HepG2 (cell line): ENCODE data around the gene STIP1. TPM values are rescaled to one million over a fixed set of nuclear protein-coding genes. Genes with fewer than 3 reads are reported as not detected.
A peak's percentile ranks its signal among the peaks of the same experiment; 100 is the strongest.

Experiments used
- ATAC-seq: fragments of 200-7000 bp; cut with Tn5 transposase; 3 replicates; pipeline ENCODE4 v1.9.1; 2020; ENCODE audit warnings: mild to moderate bottlenecking, moderate library complexity
- BruUV-seq: library from RNA; stranded (reverse); fragments of 400-500 nt; replicated peaks from 2 replicates; lab custom pipeline; 2021; lab: Mats Ljungman, UMichigan
- CTCF ChIA-PET: fragments of 300-600 bp; formaldehyde crosslinking; extraction: SDS; loops from one replicate; lab custom pipeline; 2021; ENCODE audit warnings: low total read pairs, inconsistent platforms, low intra/inter-chr PET ratio; lab: Yijun Ruan, JAX
- POLR2A ChIA-PET: fragments of 350-600 bp; sonication (Branson Sonifier 250); formaldehyde crosslinking; loops from one replicate; lab custom pipeline; 2020; ENCODE audit warnings: antibody characterized with exemption, inconsistent platforms; lab: Yijun Ruan, JAX
- DNase-seq: peaks from one replicate; pipeline ENCODE4 v3.0.0-alpha.2; 2015; ENCODE audit warnings: low spot score
- FAIRE-seq: peaks from 3 replicates; lab custom pipeline; 2011; peaks lifted over from hg19 to GRCh38; lab: Jason Lieb, UNC
- H2AFZ ChIP-seq: one replicate; pipeline ENCODE4 v1.6.1; 2011; ENCODE audit warnings: low read length, inconsistent platforms
- H3K27ac ChIP-seq: fragments of 300-600 bp; 3 replicates; pipeline ENCODE4 v1.8.0; 2011; ENCODE audit warnings: mixed run types, mild to moderate bottlenecking, mixed read lengths, low read length, inconsistent platforms; ENCODE audit not compliant: insufficient read depth; ENCODE audit errors: extremely low read length
- H3K27me3 ChIP-seq, 2 experiments: fragments of 200-600 bp in 1 of 2; 2 replicates in 1 of 2; 3 replicates in 1 of 2; pipeline versions ENCODE4 v1.6.0 to v1.8.0; 2011; ENCODE audit warnings: low read length in 2 of 2, mild to moderate bottlenecking in 2 of 2, moderate library complexity in 2 of 2, inconsistent platforms in 1 of 2; ENCODE audit not compliant: insufficient read depth in 2 of 2, control insufficient read depth in 1 of 2
- H3K36me3 ChIP-seq, 2 experiments: fragments of 200-600 bp in 1 of 2; replicated peaks in 1 of 2; 2 replicates in 1 of 2; 3 replicates in 1 of 2; pipeline versions ENCODE4 v1.5.1 to v1.8.0; 2011; ENCODE audit warnings: low read length in 2 of 2, inconsistent platforms in 1 of 2; ENCODE audit not compliant: insufficient read depth in 2 of 2, control insufficient read depth in 1 of 2
- H3K4me1 ChIP-seq: 2 replicates; pipeline ENCODE4 v1.5.1; 2012; ENCODE audit warnings: low read length, inconsistent platforms; ENCODE audit not compliant: insufficient read depth
- H3K4me2 ChIP-seq: 2 replicates; pipeline ENCODE4 v1.6.0; 2011; ENCODE audit warnings: low read depth, low read length, inconsistent platforms
- H3K4me3 ChIP-seq, 3 experiments: fragments of 200-600 bp in 1 of 3; sonication (generic), shearing (Covaris generic) in 1 of 3; replicated peaks in 1 of 3; 2 replicates each; pipeline ENCODE4 v1.5.1; 2011 to 2016; ENCODE audit warnings: low read length in 3 of 3, inconsistent platforms in 2 of 3, low read depth in 2 of 3, mild to moderate bottlenecking in 2 of 3, control low read depth in 1 of 3, mixed read lengths in 1 of 3; ENCODE audit not compliant: insufficient read depth in 1 of 3
- H3K79me2 ChIP-seq: one replicate; pipeline ENCODE4 v1.6.1; 2011; ENCODE audit warnings: low read length, inconsistent platforms; ENCODE audit not compliant: insufficient read depth
- H3K9ac ChIP-seq: 2 replicates; pipeline ENCODE4 v1.6.0; 2011; ENCODE audit warnings: mild to moderate bottlenecking, low read depth, low read length, inconsistent platforms; ENCODE audit not compliant: insufficient read depth
- H3K9me3 ChIP-seq: 2 replicates; pipeline ENCODE4 v1.5.1; 2012; ENCODE audit warnings: mild to moderate bottlenecking, low read length
- H4K20me1 ChIP-seq: 2 replicates; pipeline ENCODE4 v1.6.0; 2011; ENCODE audit warnings: inconsistent platforms, mild to moderate bottlenecking, low read length, moderate library complexity; ENCODE audit not compliant: insufficient read depth
- ADNP ChIP-seq: sonication (generic); formaldehyde crosslinking; IDR thresholded peaks from 2 replicates; pipeline ENCODE4 v1.4.0; 2020; ENCODE audit warnings: missing genetic modification reagents
- FOXA1 ChIP-seq, 2 experiments: fragments of 450-650 bp in 1 of 2; sonication (generic) in 1 of 2; formaldehyde crosslinking in 1 of 2; IDR thresholded peaks; 2 replicates each; pipeline versions ENCODE4 v1.4.0 to v1.6.1; 2016 to 2020; ENCODE audit warnings: missing genetic modification reagents in 1 of 2
- MAF1 ChIP-seq: sonication (generic); formaldehyde crosslinking; IDR thresholded peaks from 2 replicates; pipeline ENCODE4 v1.5.0; 2020; ENCODE audit warnings: missing genetic modification reagents, borderline replicate concordance
- PAX8 ChIP-seq: sonication (generic); formaldehyde crosslinking; IDR thresholded peaks from 2 replicates; pipeline ENCODE4 v1.8.0; 2022; ENCODE audit warnings: mild to moderate bottlenecking, missing genetic modification reagents, borderline replicate concordance
- RCOR2 ChIP-seq: IDR thresholded peaks from 2 replicates; pipeline ENCODE4 v1.6.1; 2016; ENCODE audit warnings: missing biosample characterization, missing genetic modification reagents
- SAFB2 ChIP-seq: sonication (generic); formaldehyde crosslinking; IDR thresholded peaks from 2 replicates; pipeline ENCODE4 v1.5.1; 2020; ENCODE audit warnings: missing genetic modification reagents, low read depth, mild to moderate bottlenecking, borderline replicate concordance
- U2AF2 ChIP-seq: fragments of 200-400 bp; formaldehyde crosslinking; IDR thresholded peaks from 2 replicates; pipeline ENCODE4 v1.6.1; 2017; ENCODE audit warnings: low read depth, mild to moderate bottlenecking, low read length
- ZMYM3 ChIP-seq: sonication (generic); formaldehyde crosslinking; IDR thresholded peaks from 2 replicates; pipeline ENCODE4 v1.5.1; 2020; ENCODE audit warnings: mild to moderate bottlenecking, missing genetic modification reagents
- ZNF430 ChIP-seq: sonication (generic); formaldehyde crosslinking; IDR thresholded peaks from 2 replicates; pipeline ENCODE4 v1.9.0; 2021; ENCODE audit warnings: mild to moderate bottlenecking, missing genetic modification reagents
- ZNF557 ChIP-seq: sonication (generic); formaldehyde crosslinking; IDR thresholded peaks from 2 replicates; pipeline ENCODE4 v1.4.0; 2020; ENCODE audit warnings: missing genetic modification reagents
- ZNF569 ChIP-seq: sonication (generic); formaldehyde crosslinking; IDR thresholded peaks from 2 replicates; pipeline ENCODE4 v1.5.0; 2020; ENCODE audit warnings: mild to moderate bottlenecking, missing genetic modification reagents, moderate library complexity, borderline replicate concordance
- ZNF709 ChIP-seq: sonication (generic); formaldehyde crosslinking; IDR thresholded peaks from 2 replicates; pipeline ENCODE4 v1.5.0; 2020; ENCODE audit warnings: mild to moderate bottlenecking, missing genetic modification reagents
- ZNF768 ChIP-seq: sonication (generic); formaldehyde crosslinking; IDR thresholded peaks from 2 replicates; pipeline ENCODE4 v1.4.0; 2020; ENCODE audit warnings: missing genetic modification reagents
- ZNF788 ChIP-seq: sonication (generic); formaldehyde crosslinking; IDR thresholded peaks from 2 replicates; pipeline ENCODE4 v1.5.0; 2020; ENCODE audit warnings: mild to moderate bottlenecking, missing genetic modification reagents, borderline replicate concordance
- ZSCAN9 ChIP-seq: IDR thresholded peaks from 2 replicates; pipeline ENCODE4 v1.6.1; 2016; ENCODE audit warnings: borderline replicate concordance
- WGBS: methylation state at CpG from one replicate; pipeline ENCODE4 v1.1.6; 2017; ENCODE audit warnings: low lambda C conversion rate; 5-methylcytosine and 5-hydroxymethylcytosine counted together
- in situ Hi-C: cut with HindIII; loops from 2 replicates; pipeline ENCODE4 v1.10.0; 2017; ENCODE audit warnings: low pct_unique_long_range_greater_than_20kb; ENCODE audit not compliant: extremely low pct_ligation_motif_present
- intact Hi-C: fragments of 100-400 bp; cut with micrococcal nuclease; formaldehyde crosslinking; loops from one replicate; pipeline ENCODE4 v1.10.0; 2022; ENCODE audit not compliant: unreplicated experiment
- polyA plus RNA-seq, 8 experiments: library from polyadenylated mRNA; depleted of rRNA in 3 of 8; stranded (reverse) in 7 of 8; unstranded in 1 of 8; fragments of >200 nt; fragmentation: Illumina TruSeq in 4 of 8; extraction: Trizol in 4 of 8; gene quantifications; 2 replicates each; pipeline versions ENCODE4 v1.2.1 to v1.2.3, GENCODE V29; 2011 to 2016; ENCODE audit warnings: low read depth in 4 of 8, missing spikeins in 1 of 8, mixed read lengths in 1 of 8; ENCODE audit not compliant: insufficient read depth in 1 of 8
- total RNA-seq, 5 experiments: library from RNA; depleted of rRNA; stranded (reverse); fragments of >200 nt; fragmentation: Illumina TruSeq; extraction: Trizol; gene quantifications; 2 replicates each; pipeline ENCODE4 v1.2.3, GENCODE V29; 2016; ENCODE audit warnings: low read depth in 1 of 5
- TF ChIP-seq, protein P1 (sequence below): sonication (generic); formaldehyde crosslinking; IDR thresholded peaks from 2 replicates; pipeline ENCODE4 v1.8.1; 2023; ENCODE audit warnings: mild to moderate bottlenecking, missing genetic modification reagents, borderline replicate concordance

Gene STIP1
- total and polyA plus RNA-seq, 2 of the 13 experiments (the other 11 are each of a cell fraction or from before 2014, with no cell fraction given): 81.1 to 217 TPM

DNA sequence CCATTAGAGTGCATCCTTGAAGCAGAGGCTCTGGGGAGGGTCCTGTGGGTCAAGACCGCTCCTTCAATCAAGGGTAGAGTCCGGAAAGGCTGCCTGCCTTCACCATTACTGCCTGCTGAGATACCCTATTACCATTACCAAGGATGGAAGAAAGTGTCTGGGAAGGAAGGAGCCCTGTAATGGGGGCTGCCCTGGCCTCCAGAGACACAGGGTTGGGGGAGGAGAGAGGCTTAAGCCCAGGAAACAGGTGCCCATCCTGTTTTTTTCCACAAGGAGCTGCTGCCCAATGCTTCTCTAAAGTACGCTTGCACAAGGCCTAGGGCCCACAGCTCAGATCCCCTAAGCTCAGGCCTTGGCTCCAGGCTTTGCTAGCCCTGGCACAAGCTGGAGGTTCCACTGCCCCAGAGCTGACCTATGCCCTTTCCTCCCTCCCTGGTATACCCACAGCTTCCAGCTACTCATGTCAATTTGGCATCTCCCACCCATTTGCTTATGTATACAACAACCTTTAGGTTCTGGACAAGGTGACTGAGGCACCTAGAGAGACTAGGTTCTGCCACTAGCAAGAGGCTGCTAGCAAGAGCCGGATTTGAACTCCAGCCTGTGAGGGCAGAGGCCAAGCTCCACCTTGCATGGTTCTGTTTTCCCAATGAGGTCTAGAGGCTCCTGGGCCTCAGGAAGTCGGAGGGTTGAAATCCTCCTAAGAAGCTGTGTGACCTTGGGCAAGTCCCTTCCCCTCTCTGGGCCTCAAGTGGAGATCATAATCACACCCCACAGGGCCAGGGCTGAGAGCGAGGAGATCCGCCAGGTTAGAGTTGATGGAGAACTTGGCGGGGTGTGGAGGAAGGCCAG, 63.8 kb downstream of the STIP1 start:
- Histone ChIP-seq H3K9ac (no peak overlapping the region), H3K9me3 (no peaks in the 10 kb centered on the region), H4K20me1 (no peaks in the 10 kb centered on the region), H3K27me3 (no peaks in the 10 kb centered on the region; a peak in 1 of 5 replicates), H3K4me3 (peak overlapping the region in 1 of 3 experiments; percentile 88; a peak in 2 of 6 replicates), H3K27ac (no peak overlapping the region), H2AFZ (no peak overlapping the region), H3K36me3 (no peaks in the 10 kb centered on the region), H3K79me2 (peaks cover 20% of the 10 kb centered on the region), H3K4me1 (peaks cover 58% of the 10 kb centered on the region), H3K4me2 (peak overlapping the region; percentile 100; the same call in 1 of the 2 replicates)
- TF ChIP-seq FOXA1 (IDR thresholded peaks at IDR 0.05): no peak
- no peak for TF ChIP-seq FOXA1 (CRISPR knock-in tag; IDR thresholded peaks at IDR 0.05)
- TF ChIP-seq, protein P1, sequence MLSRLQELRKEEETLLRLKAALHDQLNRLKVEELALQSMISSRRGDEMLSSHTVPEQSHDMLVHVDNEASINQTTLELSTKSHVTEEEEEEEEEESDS (CRISPR knock-in tag): no peak
- TF ChIP-seq RCOR2 (CRISPR knock-in tag): peak; percentile 30; the same call in 1 of the 2 replicates
- TF ChIP-seq MAF1 (CRISPR knock-in tag): no peak
- no peak for TF ChIP-seq ZNF788 (CRISPR knock-in tag)
- TF ChIP-seq ZNF709 (CRISPR knock-in tag): no peak
- TF ChIP-seq ZNF557: no peak
- no peak for TF ChIP-seq U2AF2
- peak; percentile 99 for TF ChIP-seq ZNF768 (CRISPR knock-in tag)
- TF ChIP-seq ZMYM3 (CRISPR knock-in tag): peak; percentile 94
- peak; percentile 58; the same call in 1 of the 2 replicates for TF ChIP-seq ADNP (CRISPR knock-in tag)
- TF ChIP-seq ZNF430: peak; percentile 24; the same call in 1 of the 2 replicates
- TF ChIP-seq SAFB2 (CRISPR knock-in tag): no peak
- no peak for TF ChIP-seq ZSCAN9
- no peak for TF ChIP-seq PAX8 (CRISPR knock-in tag)
- no peak for TF ChIP-seq ZNF569
- ChIA-PET CTCF (no interaction called here), POLR2A (interaction anchor here (0.9 to 2.0 kb wide), 8 partner anchors 9 to 68 kb away, joined by 3 to 14 read pairs (median 4); partner anchors contain the start of genes FKBP2, PRDX5 and TRMT112)
- ATAC-seq: no peak
- in situ Hi-C loops (no loop called here), intact Hi-C loops (loop anchor here (2.0 to 5.0 kb wide), 3 partner anchors 19 to 59 kb away; partner anchors contain the start of gene CATSPERZ)
- 0% methylated on average over 1 of the region's 8 CpGs for WGBS
- DNase-seq: no peak
- no peak for FAIRE-seq
- BruUV-seq: no TSS peak
